HL-60 (cell line): ENCODE data around the gene SLC12A3.

Experiments
- DNase-seq, 2 experiments: peaks; one replicate each; pipeline ENCODE4 v3.0.0-alpha.2; 2010 to 2020; ENCODE audit warnings: low read depth in 1 of 2, low spot score in 1 of 2
- H3K27ac ChIP-seq: fragments of 250-450 bp; sonication (Bioruptor Pico); replicated peaks from 2 replicates; pipeline ENCODE4 v1.5.1; 2020; ENCODE audit warnings: mild to moderate bottlenecking, moderate library complexity
- H3K27me3 ChIP-seq: fragments of 250-450 bp; sonication (Bioruptor Pico); 2 replicates; pipeline ENCODE4 v1.5.1; 2021; ENCODE audit warnings: mild to moderate bottlenecking, moderate library complexity; ENCODE audit not compliant: insufficient read depth, poor library complexity, severe bottlenecking
- H3K4me3 ChIP-seq: replicated peaks from 2 replicates; pipeline ENCODE4 v1.5.1; 2011; ENCODE audit warnings: mild to moderate bottlenecking, control low read depth, low read length; ENCODE audit not compliant: insufficient read depth
- GABPA ChIP-seq: IDR thresholded peaks from 2 replicates; pipeline ENCODE4 v1.6.1; 2012; ENCODE audit warnings: low read depth
- POLR2AphosphoS5 ChIP-seq: IDR thresholded peaks from 2 replicates; pipeline ENCODE4 v1.6.1; 2012; ENCODE audit warnings: low read depth
- SPI1 ChIP-seq: IDR thresholded peaks from 2 replicates; pipeline ENCODE4 v1.6.1; 2012; ENCODE audit warnings: low read depth, mild to moderate bottlenecking, borderline replicate concordance
- TF ChIP-seq, protein P1 (sequence below): IDR thresholded peaks from one replicate; pipeline ENCODE4 v1.5.1; 2011; ENCODE audit warnings: low read length, control low read depth, inconsistent platforms; ENCODE audit not compliant: insufficient read depth
- TF ChIP-seq, protein P2 (sequence below): IDR thresholded peaks from 2 replicates; pipeline ENCODE4 v1.6.1; 2012; ENCODE audit warnings: low read depth; ENCODE audit not compliant: insufficient replicate concordance

The SLC12A3 gene

DNA sequence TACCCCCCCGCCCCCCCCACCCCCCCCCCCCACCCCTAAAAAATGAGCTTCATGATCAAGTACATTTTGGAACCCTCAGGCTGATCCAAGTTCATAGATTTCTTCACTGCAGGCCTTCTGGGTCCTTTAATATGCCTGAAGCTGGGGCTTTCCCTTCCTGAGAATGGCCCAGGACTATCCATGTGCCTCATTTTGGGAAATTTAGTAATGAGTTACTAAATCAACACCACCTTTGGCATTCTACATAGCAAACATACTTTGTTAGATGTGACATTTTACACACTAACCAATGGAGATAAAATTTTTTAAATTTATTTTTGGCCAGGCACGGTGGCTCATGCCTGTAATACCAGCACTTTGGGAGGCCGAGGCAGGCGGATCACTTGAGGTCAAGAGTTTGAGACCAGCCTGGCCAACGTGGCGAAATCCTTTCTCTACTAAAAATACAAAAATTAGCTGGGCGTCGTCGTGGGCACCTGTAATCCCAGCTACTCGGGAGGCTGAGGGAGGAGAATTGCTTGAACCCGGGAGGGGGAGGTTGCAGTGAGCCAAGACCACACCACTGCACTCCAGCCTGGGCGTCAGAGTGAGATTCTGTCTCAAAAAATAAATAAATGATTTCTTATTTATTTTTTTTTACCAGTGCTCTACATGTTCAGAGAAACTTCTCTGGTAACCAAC, 81.0 kb downstream of the SLC12A3 start:
- H3K27me3 ChIP-seq, result no peaks in the 10 kb centered on the region
- TF ChIP-seq, protein P1, sequence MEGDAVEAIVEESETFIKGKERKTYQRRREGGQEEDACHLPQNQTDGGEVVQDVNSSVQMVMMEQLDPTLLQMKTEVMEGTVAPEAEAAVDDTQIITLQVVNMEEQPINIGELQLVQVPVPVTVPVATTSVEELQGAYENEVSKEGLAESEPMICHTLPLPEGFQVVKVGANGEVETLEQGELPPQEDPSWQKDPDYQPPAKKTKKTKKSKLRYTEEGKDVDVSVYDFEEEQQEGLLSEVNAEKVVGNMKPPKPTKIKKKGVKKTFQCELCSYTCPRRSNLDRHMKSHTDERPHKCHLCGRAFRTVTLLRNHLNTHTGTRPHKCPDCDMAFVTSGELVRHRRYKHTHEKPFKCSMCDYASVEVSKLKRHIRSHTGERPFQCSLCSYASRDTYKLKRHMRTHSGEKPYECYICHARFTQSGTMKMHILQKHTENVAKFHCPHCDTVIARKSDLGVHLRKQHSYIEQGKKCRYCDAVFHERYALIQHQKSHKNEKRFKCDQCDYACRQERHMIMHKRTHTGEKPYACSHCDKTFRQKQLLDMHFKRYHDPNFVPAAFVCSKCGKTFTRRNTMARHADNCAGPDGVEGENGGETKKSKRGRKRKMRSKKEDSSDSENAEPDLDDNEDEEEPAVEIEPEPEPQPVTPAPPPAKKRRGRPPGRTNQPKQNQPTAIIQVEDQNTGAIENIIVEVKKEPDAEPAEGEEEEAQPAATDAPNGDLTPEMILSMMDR, result no peak
- H3K27ac ChIP-seq, result no peak overlapping the region
- no peak overlapping the region for H3K4me3 ChIP-seq
- DNase-seq, result no peak

DNA sequence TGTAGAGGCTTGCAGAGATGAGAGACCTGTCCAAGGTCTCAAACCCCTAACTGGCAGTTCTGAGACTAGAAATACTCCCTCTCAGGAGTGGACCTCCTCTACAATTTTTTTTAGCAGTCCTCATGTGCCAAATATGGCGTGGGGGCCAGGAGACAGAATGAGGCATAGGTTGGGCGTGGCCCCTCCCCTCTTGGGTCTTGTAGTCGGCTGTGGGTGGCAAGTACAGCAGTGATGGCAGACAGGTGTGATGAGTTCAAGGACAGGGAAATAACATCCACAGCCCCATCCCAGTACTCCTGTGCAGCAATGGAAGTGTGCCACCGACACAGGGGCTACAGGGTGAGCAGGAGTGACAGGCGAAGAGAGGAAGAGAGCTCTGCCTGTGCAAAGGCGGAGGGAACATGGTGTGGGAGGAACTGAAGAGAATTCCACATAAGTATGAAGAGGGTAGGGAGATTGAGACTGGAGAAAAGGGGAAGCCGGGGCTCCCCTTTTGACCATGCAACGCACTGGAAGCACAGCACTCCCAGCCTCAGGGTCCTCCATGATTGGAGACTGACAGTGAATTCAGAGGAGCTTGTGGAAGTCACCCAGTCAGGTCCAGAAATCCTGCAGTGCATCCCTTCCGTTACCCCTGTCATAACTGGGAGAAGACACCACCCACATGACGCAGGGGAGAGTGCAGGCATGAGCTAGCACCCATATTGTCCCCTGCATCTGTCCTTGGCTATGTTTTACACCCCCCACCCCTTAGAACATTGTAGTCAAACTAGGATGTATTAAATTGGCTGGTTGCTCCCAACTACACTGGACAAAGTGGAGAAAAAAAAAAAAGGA, 82.0 kb downstream of the SLC12A3 start:
- Histone ChIP-seq H3K27ac (no peak overlapping the region), H3K4me3 (no peak overlapping the region), H3K27me3 (no peaks in the 10 kb centered on the region)
- TF ChIP-seq, protein P2, sequence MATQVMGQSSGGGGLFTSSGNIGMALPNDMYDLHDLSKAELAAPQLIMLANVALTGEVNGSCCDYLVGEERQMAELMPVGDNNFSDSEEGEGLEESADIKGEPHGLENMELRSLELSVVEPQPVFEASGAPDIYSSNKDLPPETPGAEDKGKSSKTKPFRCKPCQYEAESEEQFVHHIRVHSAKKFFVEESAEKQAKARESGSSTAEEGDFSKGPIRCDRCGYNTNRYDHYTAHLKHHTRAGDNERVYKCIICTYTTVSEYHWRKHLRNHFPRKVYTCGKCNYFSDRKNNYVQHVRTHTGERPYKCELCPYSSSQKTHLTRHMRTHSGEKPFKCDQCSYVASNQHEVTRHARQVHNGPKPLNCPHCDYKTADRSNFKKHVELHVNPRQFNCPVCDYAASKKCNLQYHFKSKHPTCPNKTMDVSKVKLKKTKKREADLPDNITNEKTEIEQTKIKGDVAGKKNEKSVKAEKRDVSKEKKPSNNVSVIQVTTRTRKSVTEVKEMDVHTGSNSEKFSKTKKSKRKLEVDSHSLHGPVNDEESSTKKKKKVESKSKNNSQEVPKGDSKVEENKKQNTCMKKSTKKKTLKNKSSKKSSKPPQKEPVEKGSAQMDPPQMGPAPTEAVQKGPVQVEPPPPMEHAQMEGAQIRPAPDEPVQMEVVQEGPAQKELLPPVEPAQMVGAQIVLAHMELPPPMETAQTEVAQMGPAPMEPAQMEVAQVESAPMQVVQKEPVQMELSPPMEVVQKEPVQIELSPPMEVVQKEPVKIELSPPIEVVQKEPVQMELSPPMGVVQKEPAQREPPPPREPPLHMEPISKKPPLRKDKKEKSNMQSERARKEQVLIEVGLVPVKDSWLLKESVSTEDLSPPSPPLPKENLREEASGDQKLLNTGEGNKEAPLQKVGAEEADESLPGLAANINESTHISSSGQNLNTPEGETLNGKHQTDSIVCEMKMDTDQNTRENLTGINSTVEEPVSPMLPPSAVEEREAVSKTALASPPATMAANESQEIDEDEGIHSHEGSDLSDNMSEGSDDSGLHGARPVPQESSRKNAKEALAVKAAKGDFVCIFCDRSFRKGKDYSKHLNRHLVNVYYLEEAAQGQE, result no peak
- TF ChIP-seq, protein P1, result no peak
- TF ChIP-seq GABPA (no peak), SPI1 (no peak), POLR2AphosphoS5 (no peak)
- DNase-seq, result no peak

DNA sequence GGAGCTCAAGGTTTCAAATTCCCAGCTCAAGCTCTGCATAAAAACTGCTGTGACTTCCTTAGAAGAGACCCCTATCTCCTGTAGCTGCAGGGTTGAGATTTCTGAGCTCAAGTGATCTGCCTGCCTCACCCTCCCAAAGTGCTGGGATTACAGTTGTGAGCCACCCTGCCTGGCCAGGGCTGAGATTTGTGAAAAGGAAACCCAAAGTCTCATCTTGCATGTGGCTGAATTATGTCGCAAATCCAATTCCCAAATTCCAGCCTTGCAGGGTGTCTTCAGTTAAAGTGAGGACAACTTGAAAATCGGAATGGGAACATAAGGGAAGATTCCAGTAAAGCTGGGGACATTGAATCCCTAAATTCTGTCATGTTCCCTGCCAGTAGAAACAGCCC, 82.6 kb downstream of the SLC12A3 start:
- no peak overlapping the region for H3K4me3 ChIP-seq
- no peak for TF ChIP-seq SPI1
- no peaks in the 10 kb centered on the region for H3K27me3 ChIP-seq
- DNase-seq, result no peak
- no peak overlapping the region for H3K27ac ChIP-seq

DNA sequence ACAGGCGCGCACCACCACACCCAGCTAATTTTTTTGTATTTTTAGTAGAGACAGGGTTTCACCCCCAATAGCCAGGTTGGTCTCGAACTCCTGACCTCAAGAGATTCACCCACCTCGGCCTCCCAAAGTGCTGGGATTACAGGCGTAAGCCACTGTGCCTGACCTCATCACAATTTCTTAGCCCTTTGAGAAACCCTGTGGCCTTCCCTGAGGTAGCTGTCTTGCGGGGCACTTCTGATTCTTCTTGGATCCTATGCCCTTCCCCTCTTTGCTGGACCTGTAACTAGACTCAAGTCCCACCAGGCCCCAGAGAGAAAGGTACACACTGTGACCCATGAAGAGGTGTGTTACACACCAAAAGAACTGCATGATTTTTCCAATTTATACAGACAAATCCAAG, 83.2 kb downstream of the SLC12A3 start:
- no peak overlapping the region for H3K27ac ChIP-seq
- DNase-seq, result no peak

More for the DNA sequence above, 83.2 kb downstream of the SLC12A3 start:
- no peak for TF ChIP-seq POLR2AphosphoS5
- no peak for TF ChIP-seq SPI1
- TF ChIP-seq, protein P2, result no peak
- TF ChIP-seq, protein P1, result no peak
- no peak for TF ChIP-seq GABPA
- H3K4me3 ChIP-seq, result no peak overlapping the region
- no peaks in the 10 kb centered on the region for H3K27me3 ChIP-seq
